ENCODE data around the gene CFDP1.

- TF ChIP-seq CTCF (conservative IDR thresholded peaks at IDR 0.05 in 1 of 2, IDR thresholded peaks at IDR 0.05 in 1 of 2; ENCODE audit: extremely low read depth in 1 of 2, insufficient read depth in 1 of 2, low read depth in 1 of 2, low read length in 2 of 2) = no peak
- TF ChIP-seq EZH2 (IDR thresholded peaks at IDR 0.05; ENCODE audit: borderline replicate concordance, low read length) = no peak
Measured at GRCh38 chr16:75341564-75342307, 91.6 kb downstream of the CFDP1 start.

All from mammary epithelial cell (primary cell).